RCC 7860 (cell line): ENCODE measurements around the gene ANK3.

Source experiments
- DNase-seq: peaks from one replicate; pipeline ENCODE4 v3.0.0-alpha.2; 2015; ENCODE audit warnings: low spot score
- FAIRE-seq: peaks from 2 replicates; lab custom pipeline; 2012; peaks lifted over from hg19 to GRCh38; lab: Jason Lieb, UNC

The ANK3 gene

DNA sequence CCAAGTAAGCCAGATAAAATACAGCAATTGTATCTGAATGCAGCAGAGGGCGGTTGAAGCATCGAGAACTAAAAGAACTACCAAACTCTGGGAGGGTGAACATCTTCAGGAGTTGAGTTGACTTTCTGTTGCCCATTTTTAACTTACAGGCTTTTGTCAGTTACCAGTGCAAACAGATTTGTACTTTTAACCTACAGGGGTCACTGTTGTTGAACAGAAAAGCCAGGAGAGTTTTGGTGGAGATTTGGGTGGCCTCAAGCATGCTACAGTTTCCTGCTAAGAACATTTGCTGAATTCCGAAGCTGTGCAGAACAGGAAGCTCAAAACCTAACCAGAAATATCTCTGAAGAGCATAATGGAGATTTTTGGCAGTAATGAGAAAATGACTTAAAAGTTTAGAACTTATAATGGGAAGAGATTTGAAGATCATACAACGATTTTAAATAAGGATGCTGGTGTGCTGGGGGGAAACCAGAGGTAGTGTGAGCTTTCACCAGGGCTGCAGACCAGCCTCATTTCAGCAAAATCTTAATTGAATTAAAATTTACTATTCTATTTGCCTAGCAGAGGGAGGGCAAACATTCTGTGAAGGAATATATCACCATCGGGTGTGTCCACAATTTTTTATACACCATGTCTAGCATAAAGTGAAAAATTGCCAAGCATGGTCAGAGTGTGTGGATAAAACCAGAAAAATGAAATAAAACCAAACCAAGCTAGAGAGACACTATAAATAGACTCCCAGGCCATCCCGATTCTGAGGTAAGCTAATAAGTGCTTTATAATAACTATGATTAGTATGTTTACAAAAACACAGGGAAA lies 274.7 kb downstream of the ANK3 start:
- DNase-seq (no peak), FAIRE-seq (peak; percentile 14)

DNA sequence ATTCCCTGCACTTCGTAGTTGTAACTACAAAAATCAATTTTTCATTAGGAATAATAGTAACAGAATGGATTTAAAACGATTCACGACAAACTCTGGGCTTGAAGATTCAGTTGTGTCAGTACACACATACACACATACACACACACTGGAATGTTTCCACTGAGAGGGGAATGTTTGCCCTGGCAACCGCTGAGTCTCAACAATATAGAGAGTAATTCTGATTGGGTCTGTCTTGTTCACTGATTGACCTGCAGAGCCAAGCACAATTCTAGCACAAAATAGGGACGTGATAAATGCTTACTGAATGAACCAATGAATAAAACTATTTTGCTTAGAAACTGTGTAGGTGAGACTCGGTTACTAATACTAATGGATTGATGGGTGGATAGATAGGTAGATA lies 278.9 kb downstream of the ANK3 start:
- FAIRE-seq: no peak
- no peak for DNase-seq

DNA sequence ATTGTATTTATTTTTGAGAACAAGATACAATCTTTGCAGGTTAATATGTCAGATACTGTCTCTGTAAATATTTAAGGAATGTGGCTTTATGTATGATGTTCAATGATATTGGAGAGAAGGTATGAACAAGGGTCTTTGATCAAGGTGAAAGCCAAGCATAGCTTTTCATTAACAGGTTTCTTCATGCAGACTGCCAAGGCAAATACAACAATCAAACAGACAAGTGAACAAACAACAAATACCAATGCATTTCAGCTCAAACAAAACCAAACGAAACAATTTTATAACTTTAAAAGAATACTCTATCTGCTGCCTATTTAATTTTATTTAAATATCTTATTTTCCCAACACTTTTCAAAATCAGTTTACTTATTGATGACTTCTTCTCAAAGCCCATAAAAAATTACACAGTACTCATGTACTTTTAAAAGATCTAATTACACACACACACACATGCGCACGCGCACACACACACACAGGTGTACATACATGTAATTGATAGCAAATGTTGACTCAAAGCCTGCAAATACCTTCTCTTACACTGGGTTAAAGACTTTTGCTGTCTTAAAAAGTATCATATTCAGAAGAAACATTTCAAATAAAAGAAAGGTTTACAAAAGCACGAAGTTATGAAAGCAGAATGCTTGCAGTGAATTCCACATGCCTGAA lies 282.2 kb downstream of the ANK3 start:
- DNase-seq (no peak), FAIRE-seq (no peak)

DNA sequence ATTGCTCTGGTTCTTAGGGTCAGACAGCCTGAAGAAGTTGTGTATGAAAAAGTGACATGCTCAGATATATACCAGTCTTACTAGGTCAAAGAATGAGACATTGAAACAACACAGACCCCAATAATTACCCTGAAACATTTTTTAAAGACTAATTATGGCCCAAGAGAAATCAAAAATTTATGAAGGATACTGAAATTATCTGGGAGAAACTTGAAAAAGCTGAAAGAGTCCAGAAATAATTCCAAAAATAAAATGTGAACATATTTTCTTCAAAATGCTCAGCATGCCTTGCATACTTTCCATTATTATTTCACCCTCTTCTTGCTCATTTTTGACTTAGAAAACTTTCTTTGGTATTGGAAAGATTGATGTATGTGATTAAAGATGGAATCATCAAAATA lies 284.4 kb downstream of the ANK3 start:
- FAIRE-seq: no peak

DNA sequence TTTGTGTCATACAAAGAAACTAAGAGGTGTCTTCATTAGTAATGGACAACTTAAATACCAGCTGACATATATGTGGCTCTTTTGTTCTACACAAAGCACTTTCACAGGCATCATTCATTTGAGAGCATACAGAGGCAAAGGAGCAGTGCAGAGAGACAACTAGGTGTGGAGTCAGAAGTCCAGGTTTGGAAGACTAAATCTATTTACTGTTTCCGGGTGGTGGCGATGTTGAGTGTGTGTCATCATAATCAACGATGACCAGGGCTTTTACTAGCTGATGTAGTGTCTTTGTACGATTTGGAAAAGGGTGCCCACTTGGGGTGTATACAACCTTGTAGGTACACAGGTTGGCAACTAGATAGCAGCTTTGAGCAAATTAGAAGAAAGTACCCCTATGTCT lies 287.9 kb downstream of the ANK3 start:
- DNase-seq: no peak
- FAIRE-seq: no peak

More for the DNA sequence above, 284.4 kb downstream of the ANK3 start:
- DNase-seq: no peak

DNA sequence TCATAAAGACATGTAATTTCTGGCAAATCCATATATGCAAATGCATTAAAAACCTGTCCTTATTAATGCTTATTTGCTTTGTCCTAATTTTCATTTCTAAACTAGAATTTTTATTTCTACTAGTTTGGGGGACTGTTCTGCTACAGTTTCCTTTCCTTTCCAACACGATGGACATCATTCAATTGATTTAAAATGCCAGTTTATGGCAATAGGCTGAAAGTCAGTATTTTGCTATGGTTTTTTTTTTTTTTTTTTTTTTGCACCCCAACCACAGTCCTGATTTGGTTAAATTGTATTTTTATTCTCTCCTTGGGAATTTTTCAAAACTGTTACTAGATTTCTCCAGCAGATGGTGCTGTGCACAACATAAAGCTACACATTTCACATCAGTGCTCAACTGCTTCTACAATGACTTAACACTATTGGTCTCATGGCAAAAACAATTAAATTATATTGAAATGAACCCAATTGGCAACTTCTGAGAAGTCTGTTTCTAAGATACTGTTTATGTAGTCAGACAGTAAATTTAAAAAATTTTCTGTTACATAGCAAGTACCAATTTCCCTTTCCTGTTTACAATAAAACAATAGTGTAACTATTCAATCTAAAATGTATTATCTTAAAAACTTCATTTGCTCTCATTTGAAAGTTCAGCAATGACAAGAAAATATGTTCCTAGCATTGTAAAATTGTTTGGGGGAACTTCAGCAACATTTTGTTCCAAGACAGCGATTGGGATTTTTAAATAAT lies 289.5 kb downstream of the ANK3 start:
- peak; percentile 20 for DNase-seq
- FAIRE-seq: peak; percentile 65

DNA sequence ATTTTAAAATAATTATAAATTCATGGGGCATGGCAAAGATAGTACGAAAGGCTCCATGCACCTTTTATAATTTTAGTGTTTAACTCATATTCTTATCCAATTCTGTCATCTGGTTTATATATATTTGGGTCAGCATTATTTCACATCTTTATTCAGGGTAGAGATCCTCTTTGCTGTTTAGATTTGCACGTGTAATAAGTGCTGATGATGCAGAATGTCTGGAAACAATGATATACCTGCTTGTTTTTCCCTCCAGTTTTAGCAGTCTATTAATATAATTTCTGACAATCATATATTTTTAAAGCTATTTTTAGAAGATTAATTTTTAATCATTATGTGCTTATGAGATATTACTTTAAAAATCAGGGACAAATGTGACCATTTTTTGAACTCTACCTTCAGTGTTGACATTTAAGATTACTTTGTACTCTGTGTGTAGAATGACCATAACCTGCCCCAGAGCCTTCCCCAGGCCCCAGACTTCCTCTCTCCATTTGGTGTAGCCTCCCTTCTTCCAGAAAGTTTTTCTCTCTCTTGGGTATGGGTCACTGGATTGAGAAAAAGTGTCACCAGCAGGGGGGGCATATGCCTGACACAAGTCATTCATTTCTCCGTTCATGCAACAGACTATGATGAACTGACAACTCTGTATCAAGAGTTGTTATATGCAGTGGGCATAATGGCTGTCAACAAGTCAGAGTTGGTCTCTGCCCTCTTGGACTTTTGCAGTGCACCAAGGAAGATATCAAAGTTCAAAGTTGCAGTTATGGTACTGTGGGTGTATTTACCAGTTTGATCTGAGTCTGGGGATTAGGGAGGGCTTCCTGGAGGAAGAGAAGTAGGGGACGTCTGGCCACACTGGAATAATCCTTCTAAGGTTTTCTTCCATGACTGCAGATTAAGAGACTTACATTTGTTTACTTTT lies 290.7 kb downstream of the ANK3 start:
- no peak for FAIRE-seq
- no peak for DNase-seq

DNA sequence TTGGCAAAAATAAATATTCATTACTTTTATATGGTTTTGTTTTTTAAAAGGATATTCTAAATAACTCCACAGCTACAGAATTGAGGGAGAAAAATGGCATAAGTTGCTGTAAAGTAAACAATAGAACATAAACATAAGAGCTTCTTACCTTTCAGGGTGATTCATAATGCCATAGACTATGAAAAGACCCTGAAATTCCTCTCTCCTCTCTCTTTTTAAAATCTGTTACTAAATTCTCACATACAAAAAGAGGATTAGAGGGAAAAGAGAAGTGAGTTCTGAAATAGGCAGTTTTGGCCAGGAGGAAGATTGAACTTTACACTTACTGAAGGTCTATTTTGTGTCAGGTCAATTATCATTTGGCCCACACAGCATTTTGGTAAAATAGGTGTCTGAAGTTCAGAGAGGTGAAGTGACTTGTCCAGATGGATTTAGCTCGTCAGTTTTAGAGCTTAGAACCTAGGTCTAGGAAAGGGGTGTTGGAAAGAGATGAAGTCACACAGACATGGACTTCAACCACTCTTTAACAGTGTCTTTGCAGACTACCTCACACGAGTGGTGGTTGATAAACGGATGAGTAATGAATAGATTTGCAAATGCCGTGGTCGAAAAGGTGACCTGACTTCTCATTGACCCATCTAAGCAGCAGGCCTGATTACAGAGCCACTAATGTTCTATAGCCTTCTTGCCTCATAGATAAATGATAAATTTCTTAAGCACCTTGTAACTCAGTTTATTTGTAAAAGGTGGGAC lies 292.7 kb downstream of the ANK3 start:
- FAIRE-seq (no peak), DNase-seq (no peak)

DNA sequence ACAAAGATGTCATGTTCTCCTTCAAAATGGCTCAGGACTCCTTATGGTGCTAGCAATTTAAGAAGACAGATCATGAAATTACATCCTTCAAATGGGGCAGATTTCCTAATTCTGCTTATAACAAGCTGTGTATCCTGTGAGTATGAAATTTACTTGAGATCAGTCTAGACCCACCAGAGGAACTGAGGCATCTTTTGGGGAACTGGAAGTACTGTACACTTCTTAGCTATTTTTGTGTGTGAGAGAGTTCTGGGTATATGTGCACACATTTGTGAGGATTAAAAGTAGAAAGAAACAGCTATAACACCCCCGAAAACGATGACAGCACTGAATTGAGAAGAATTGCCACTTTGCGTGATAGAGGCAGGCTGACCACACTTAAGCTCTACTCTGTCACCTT lies 296.4 kb downstream of the ANK3 start:
- DNase-seq (no peak), FAIRE-seq (no peak)

DNA sequence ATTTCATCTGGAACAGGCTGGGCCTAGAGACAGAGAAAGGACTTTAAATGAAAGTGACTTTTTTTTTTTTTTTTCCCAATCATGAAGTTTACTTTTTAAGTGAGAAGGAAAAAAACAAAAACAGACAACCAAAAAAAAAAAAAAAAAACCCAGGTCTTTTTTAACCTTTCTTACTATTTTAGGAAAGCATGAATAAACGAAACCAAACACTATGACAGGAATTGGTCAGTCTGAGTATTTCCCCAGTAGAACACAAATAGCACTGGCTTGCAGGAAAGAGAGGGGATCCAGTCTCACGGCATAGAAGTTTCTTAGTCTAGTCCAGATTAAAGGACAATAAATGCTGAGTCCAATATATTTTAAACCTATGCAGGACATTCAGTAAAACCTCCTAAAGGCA lies 302.8 kb downstream of the ANK3 start:
- FAIRE-seq: no peak
- no peak for DNase-seq

DNA sequence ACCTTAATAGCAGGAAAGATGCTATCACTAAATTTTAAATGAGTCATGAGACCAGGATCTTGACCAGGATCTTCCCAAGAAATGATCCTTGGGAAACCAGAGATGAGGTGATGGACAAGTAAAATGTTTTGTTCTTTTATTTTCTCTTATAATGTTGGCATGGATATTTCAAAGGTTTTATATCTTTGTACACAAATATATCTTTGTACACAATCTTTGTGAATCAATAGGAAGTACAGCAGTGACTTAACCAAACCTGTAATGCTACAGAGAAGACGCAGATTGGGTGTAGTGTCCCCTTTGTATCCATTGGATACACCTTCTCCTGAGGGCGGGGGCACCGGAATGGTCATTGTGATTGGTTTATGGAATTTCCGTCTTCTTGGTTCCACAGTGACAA lies 303.3 kb downstream of the ANK3 start:
- DNase-seq (no peak), FAIRE-seq (no peak)

DNA sequence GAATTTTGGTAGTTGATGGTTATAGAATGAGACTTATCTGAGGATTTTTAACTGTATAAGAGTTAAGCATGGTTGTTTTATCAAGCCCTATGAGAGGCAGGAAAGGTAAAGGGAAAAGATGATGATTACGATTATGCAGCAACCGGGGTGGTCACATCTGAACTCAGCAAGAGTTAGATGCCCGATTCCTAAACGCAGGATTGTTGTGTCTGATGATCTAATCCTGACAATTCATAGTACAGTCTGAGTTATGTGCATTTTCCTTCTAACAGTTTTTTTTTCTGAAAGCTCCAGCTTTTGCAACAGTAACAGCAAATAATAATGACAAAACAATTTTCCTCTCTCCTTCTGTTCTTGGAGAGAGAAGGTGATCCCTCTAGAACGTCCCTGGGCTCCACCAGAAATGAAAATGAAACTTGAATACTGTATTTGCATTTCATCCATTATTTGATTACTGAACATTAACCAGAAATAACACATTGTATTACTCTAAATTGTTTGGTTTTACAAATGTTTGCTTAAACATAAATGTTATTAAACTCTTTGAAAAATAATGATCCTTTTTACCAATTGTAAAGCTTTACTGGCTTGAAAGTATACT lies 306.8 kb downstream of the ANK3 start:
- no peak for FAIRE-seq
- no peak for DNase-seq

DNA sequence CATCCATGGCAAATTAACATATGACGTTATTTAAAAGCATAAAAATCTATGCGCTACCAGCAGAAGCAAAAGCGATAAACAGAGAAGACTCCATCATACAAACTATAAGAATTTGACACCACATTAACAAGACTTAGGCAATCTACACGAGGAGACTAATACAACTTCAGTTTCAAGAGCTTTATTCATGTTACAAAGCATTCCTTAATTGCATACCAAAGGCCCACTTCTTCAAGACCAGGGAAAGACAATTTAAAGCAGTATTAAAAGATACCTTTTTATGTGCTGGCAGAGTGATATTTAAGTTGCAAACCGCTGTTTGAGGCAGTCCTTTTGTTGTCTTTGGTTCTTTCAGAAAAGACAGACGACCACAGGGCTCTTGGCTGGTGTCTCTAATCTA lies 307.3 kb downstream of the ANK3 start:
- FAIRE-seq (no peak), DNase-seq (no peak)

DNA sequence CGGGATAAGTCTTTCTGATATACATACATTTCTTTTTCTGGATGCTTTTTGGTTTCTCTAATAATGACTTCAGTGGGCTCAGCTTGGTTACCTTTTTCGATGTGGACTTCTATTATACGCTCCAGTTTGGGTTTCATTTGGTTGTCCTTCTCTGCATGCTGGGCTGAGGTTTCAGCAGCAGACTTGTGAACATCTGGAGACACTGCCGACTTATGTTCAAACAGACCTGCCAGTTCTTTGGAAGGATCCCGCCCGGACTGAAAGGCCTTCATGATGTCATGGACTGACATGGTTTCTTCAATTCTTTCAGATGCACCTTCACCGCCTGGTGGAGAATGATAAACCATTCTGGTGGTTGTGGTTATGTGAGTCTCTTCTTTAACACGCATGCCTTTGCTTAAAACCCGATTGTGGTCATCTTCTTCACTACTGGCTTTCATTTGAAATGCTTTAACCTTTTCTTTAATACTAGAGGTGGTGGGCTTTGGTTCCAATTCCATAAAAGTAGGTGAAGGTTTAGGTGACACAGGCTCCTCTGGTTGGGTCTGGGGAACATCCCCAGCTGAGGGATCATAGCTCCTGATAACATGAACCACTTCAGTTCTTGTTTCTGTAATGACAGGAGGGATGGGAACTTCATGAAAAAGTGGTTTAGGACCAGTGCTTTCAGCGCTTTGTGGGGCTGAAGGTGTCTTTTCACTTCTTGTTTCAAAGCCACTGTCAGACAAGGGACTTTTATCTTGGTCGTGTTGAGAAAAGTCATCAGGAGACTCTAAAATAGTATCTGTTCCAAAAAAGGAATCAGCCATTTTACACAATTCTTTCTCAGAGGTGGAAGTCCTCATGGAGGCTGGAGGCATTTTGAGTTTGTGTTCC lies 315.7 kb downstream of the ANK3 start:
- DNase-seq: no peak
- no peak for FAIRE-seq

DNA sequence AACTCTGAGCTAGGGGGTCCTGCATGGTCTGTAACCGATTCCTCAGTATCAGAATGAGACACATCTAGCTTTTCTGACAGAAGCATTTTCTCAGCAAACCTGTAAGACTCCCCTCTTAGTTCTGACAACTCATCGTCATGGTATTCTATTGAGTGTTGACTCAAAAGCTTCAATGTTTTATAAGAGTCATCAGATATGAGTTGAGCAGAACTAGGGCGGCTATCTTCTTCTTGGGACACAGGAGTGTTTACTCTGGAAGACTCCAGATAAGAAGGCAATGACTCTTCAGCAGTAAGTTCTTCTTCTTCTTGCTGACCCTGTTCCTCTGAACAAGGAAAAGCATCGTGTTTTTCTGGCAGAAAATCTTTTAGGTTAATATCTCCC lies 316.3 kb downstream of the ANK3 start:
- no peak for DNase-seq
- FAIRE-seq: no peak

DNA sequence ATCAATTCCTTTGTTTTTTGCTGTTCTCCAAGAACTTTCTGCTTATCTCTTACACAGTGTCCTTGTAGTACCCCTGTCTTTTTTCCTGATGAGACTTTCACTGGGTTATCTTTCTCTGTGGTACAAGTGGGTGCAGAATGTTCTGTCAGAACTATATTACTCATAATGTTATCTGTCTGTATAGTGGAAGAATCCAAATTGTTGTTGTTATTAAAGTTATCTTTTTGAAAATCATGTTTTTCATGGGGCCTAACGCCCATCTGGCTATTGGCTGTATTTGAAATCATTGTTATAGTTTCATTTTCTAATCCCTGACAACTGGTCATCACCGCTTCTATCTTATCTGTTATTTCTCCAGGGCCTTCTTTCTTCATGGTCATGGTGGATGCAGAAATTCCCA lies 320.4 kb downstream of the ANK3 start:
- DNase-seq: no peak
- no peak for FAIRE-seq

DNA sequence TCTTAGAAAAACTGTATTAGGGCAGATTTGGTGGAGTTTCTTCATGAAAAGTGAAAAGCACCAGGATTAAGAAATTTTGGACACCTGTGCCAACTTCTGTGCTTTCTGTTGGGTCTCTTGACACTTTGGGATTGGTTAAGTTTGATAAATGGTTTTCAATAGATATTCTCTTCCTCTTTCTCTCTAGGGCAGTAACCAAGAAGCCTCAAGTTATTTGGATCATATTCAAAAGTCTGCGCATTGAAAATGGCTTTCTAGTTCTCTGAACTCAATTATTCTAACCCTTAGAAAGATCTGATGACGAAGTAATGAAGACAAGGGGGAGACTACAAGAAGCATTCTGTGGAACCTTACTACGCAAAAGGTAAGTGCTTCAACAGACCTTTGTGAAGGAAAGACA lies 339.3 kb downstream of the ANK3 start:
- DNase-seq (no peak), FAIRE-seq (no peak)

DNA sequence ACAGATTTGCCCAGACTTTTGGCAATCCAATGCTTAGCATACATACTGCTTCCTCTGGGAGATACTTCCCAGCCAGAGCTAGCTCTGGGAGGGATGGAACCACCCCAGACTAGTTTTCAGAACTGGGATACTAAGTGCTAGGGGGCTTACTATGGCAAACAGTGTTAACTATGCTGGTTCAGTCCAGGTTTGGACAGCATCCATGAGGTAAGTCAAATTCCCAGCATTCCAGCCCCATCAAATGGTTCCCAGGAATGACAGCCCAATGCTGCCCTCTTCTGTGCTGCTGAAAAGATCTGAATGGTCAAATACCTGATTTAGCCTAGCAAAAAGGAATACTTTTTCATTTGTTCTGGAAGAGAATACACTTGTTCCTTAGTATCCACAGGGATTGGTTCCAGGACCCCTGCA lies 341.6 kb downstream of the ANK3 start:
- DNase-seq: no peak

DNA sequence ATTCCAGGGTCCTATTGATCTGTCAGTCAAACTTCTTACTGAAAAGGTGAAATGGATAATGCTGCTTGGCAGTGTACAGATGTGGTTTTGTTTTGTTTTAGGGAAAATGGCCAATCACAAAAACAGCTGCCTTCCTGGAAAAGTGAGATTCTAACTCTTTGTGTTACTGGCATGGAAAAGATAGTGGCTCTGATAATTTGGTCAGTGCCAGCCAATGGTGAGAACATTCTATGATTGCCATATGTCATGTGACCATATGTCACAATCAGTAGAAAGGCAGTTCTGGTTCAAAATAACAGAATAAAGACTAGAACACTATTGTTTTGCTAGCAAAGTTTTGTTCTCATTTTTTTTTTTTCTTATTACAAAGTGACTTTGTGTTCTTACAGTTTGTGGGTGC lies 344.1 kb downstream of the ANK3 start:
- DNase-seq (no peak), FAIRE-seq (no peak)

More for the DNA sequence above, 341.6 kb downstream of the ANK3 start:
- FAIRE-seq: no peak
